ENCODE results near the gene LACC1. TPM values are rescaled to one million over a fixed set of nuclear protein-coding genes. Genes with fewer than 3 reads are reported as not detected.

The LACC1 gene
- total and polyA plus RNA-seq, 10 of the 15 experiments (the other 5 are each of a cell fraction or from before 2014, with no cell fraction given) = 0.03 to 3.7 (median 3.0) TPM

- 18% methylated on average over 2 of the region's 2 CpGs for WGBS (ENCODE audit: insufficient coverage, insufficient replicate concordance, low lambda C conversion rate, missing lambda C conversion rate)
- no peak overlapping the region for H3K27ac ChIP-seq (ENCODE audit: control insufficient read depth, insufficient read depth)
- no peaks in the 10 kb centered on the region for H3K4me1 ChIP-seq (ENCODE audit: control insufficient read depth, insufficient read depth, low read length)
- no peak overlapping the region for H3K9ac ChIP-seq (ENCODE audit: control insufficient read depth, insufficient read depth, low read length)
- no peak for ATAC-seq
- H3K27me3 ChIP-seq (replicated peaks in 1 of 2; ENCODE audit: control insufficient read depth in 2 of 2, insufficient read depth in 2 of 2, low read length in 1 of 2) = no peaks in the 10 kb centered on the region
- FAIRE-seq = no peak
- CTCF ChIA-PET = interaction anchor here (1.2 kb wide), 1 partner anchor 76 kb away, joined by 3 read pairs; no protein-coding TSS in a partner anchor
- H3K4me3 ChIP-seq = no peak overlapping the region
- H3K9me3 ChIP-seq (replicated peaks; ENCODE audit: control insufficient read depth, insufficient read depth, low read length) = no peaks in the 10 kb centered on the region
- no peak overlapping the region for H2AFZ ChIP-seq (ENCODE audit: control insufficient read depth, low read depth, low read length)
- H3K79me2 ChIP-seq (ENCODE audit: control insufficient read depth, insufficient read depth, low read length) = no peaks in the 10 kb centered on the region
- SMC1A ChIA-PET (ENCODE audit: uncharacterized antibody, unreplicated experiment) = no interaction called here
- no peaks in the 10 kb centered on the region for H4K20me1 ChIP-seq (ENCODE audit: control insufficient read depth, insufficient read depth)
- no peak for DNase-seq (ENCODE audit: low read depth, low spot score)
- RAD21 ChIA-PET (ENCODE audit: unreplicated experiment) = no interaction called here
- H3K4me2 ChIP-seq (ENCODE audit: control insufficient read depth, insufficient read depth) = no peak overlapping the region
- BruUV-seq (replicated peaks) = no TSS peak
- intact Hi-C loops (cut with micrococcal nuclease; ENCODE audit: unreplicated experiment) = no loop called here
- POLR2A ChIA-PET = no interaction called here
- in situ Hi-C loops (cut with MboI) = no loop called here
- no peaks in the 10 kb centered on the region for H3K36me3 ChIP-seq (ENCODE audit: control insufficient read depth in 2 of 2, insufficient read depth in 2 of 2, low read length in 1 of 2)
- TF ChIP-seq SP1 (IDR thresholded peaks at IDR 0.05; ENCODE audit: low read depth, low read length) (no peak), CEBPZ (IDR thresholded peaks at IDR 0.05; ENCODE audit: low read depth, low read length) (no peak), FOXK2 (IDR thresholded peaks at IDR 0.05) (no peak), ZBTB33 (IDR thresholded peaks at IDR 0.05) (no peak), ZNF592 (IDR thresholded peaks at IDR 0.05) (no peak), TBL1XR1 (IDR thresholded peaks at IDR 0.05; ENCODE audit: low read depth, low read length) (no peak), E4F1 (IDR thresholded peaks at IDR 0.05; ENCODE audit: borderline replicate concordance, partially characterized antibody) (no peak), SUZ12 (IDR thresholded peaks at IDR 0.05; ENCODE audit: unreplicated experiment) (no peak)
Measured at GRCh38 chr13:43831088-43831487, 48.6 kb upstream of the LACC1 start.

Measured in GM12878 (cell line).